IMR-90 (cell line): ENCODE results near the gene AHDC1. TPM values are rescaled to one million over a fixed set of nuclear protein-coding genes. Genes with fewer than 3 reads are reported as not detected.

Source experiments
- ATAC-seq: fragments of 200-7000 bp; cut with Tn5 transposase; 2 replicates; pipeline ENCODE4 v1.9.1; 2020; ENCODE audit warnings: low read depth, mild to moderate bottlenecking, moderate library complexity
- BruUV-seq: library from RNA; stranded (reverse); fragments of 400-500 nt; replicated peaks from 2 replicates; lab custom pipeline; 2021; lab: Mats Ljungman, UMichigan
- CTCF ChIA-PET: fragments of 300-600 bp; formaldehyde crosslinking; extraction: SDS; loops from one replicate; lab custom pipeline; 2021; ENCODE audit warnings: antibody characterized with exemption; lab: Yijun Ruan, JAX
- POLR2A ChIA-PET: fragments of 300-600 bp; sonication (Branson Sonifier 250); formaldehyde crosslinking; loops from one replicate; lab custom pipeline; 2022; ENCODE audit warnings: antibody characterized with exemption; ENCODE audit not compliant: unreplicated experiment; lab: Charles Lee
- DNase-seq: peaks from one replicate; pipeline ENCODE4 v3.0.0; 2013
- H2AFZ ChIP-seq: replicated peaks from 2 replicates; pipeline ENCODE3; 2013; ENCODE audit warnings: low read length, mild to moderate bottlenecking; ENCODE audit not compliant: poor library complexity
- H2AK5ac ChIP-seq: 2 replicates; pipeline ENCODE4 v1.6.1; 2013; ENCODE audit warnings: low read depth, low read length, inconsistent platforms
- H2AK9ac ChIP-seq: replicated peaks from 2 replicates; pipeline ENCODE3; 2013; ENCODE audit warnings: mild to moderate bottlenecking, low read depth, low read length, moderate library complexity; ENCODE audit not compliant: poor library complexity
- H2BK120ac ChIP-seq: 2 replicates; pipeline ENCODE4 v1.6.1; 2013; ENCODE audit warnings: low read depth, low read length, inconsistent platforms
- H2BK15ac ChIP-seq: 3 replicates; pipeline ENCODE4 v1.6.1; 2013; ENCODE audit warnings: low read depth, low read length, inconsistent platforms
- H2BK20ac ChIP-seq: 2 replicates; pipeline ENCODE4 v1.6.1; 2013; ENCODE audit warnings: low read depth, mild to moderate bottlenecking, inconsistent platforms, low read length, moderate library complexity
- H2BK5ac ChIP-seq: 2 replicates; pipeline ENCODE4 v1.6.1; 2013; ENCODE audit warnings: mild to moderate bottlenecking, low read depth, low read length, inconsistent platforms; ENCODE audit not compliant: poor library complexity, severe bottlenecking
- H3K14ac ChIP-seq: replicated peaks from 2 replicates; pipeline ENCODE4 v1.6.1; 2013; ENCODE audit warnings: low read depth, low read length, inconsistent platforms
- H3K18ac ChIP-seq: 2 replicates; pipeline ENCODE4 v1.6.1; 2013; ENCODE audit warnings: low read depth, low read length, control low read depth
- H3K23ac ChIP-seq: 2 replicates; pipeline ENCODE4 v1.6.1; 2013; ENCODE audit warnings: low read depth, low read length, inconsistent platforms
- H3K27ac ChIP-seq: 2 replicates; pipeline ENCODE4 v1.5.1; 2013; ENCODE audit warnings: mild to moderate bottlenecking, control low read depth, low read length; ENCODE audit not compliant: insufficient read depth
- H3K27me3 ChIP-seq: 2 replicates; pipeline ENCODE4 v1.6.1; 2013; ENCODE audit warnings: low read length; ENCODE audit not compliant: control insufficient read depth, insufficient read depth
- H3K36me3 ChIP-seq: 2 replicates; pipeline ENCODE4 v1.6.1; 2013; ENCODE audit warnings: low read length, mixed read lengths; ENCODE audit not compliant: control insufficient read depth, insufficient read depth
- H3K4ac ChIP-seq: 2 replicates; pipeline ENCODE4 v1.6.1; 2013; ENCODE audit warnings: low read depth, low read length, inconsistent platforms
- H3K4me1 ChIP-seq: 2 replicates; pipeline ENCODE4 v1.6.1; 2013; ENCODE audit warnings: low read length, mixed read lengths; ENCODE audit not compliant: control insufficient read depth, insufficient read depth
- H3K4me2 ChIP-seq: 2 replicates; pipeline ENCODE4 v1.6.1; 2013; ENCODE audit warnings: low read depth, mild to moderate bottlenecking, control low read depth, low read length, moderate library complexity
- H3K4me3 ChIP-seq: 2 replicates; pipeline ENCODE4 v1.5.1; 2013; ENCODE audit warnings: low read depth, mild to moderate bottlenecking, control low read depth, low read length, moderate library complexity; ENCODE audit not compliant: insufficient read depth
- H3K56ac ChIP-seq: 2 replicates; pipeline ENCODE4 v1.6.1; 2013; ENCODE audit warnings: low read length, inconsistent platforms; ENCODE audit not compliant: insufficient read depth; ENCODE audit errors: extremely low read depth
- H3K79me1 ChIP-seq, 2 experiments: 2 replicates each; pipeline ENCODE4 v1.6.1; 2013; ENCODE audit warnings: low read length in 2 of 2, inconsistent platforms in 1 of 2, low read depth in 1 of 2
- H3K9ac ChIP-seq: 2 replicates; pipeline ENCODE4 v1.6.1; 2013; ENCODE audit warnings: low read depth, low read length, control low read depth
- H3K9me1 ChIP-seq: 2 replicates; pipeline ENCODE4 v1.6.1; 2013; ENCODE audit warnings: low read length, inconsistent platforms; ENCODE audit not compliant: insufficient read depth
- H3K9me3 ChIP-seq: 2 replicates; pipeline ENCODE4 v1.6.1; 2013; ENCODE audit warnings: low read length; ENCODE audit not compliant: control insufficient read depth, insufficient read depth
- H4K20me1 ChIP-seq: 2 replicates; pipeline ENCODE4 v1.6.1; 2013; ENCODE audit warnings: low read length, inconsistent platforms; ENCODE audit not compliant: insufficient read depth
- H4K5ac ChIP-seq: 2 replicates; pipeline ENCODE4 v1.6.1; 2013; ENCODE audit warnings: mild to moderate bottlenecking, low read depth, low read length, control low read depth
- H4K8ac ChIP-seq, 2 experiments: 2 replicates each; pipeline ENCODE4 v1.6.1; 2013; ENCODE audit warnings: low read depth in 2 of 2, low read length in 2 of 2, control low read depth in 1 of 2, inconsistent platforms in 1 of 2
- H4K91ac ChIP-seq: 2 replicates; pipeline ENCODE4 v1.6.1; 2013; ENCODE audit warnings: low read depth, low read length, inconsistent platforms; ENCODE audit not compliant: insufficient read depth
- CEBPB ChIP-seq: IDR thresholded peaks from 2 replicates; pipeline ENCODE4 v1.6.1; 2012; ENCODE audit warnings: low read depth, low read length, improper control_type of control experiment
- CHD1 ChIP-seq: IDR thresholded peaks from 2 replicates; pipeline ENCODE4 v1.6.1; 2012; ENCODE audit warnings: low read depth, low read length, improper control_type of control experiment
- FOS ChIP-seq: fragments of 150-350 bp; IDR thresholded peaks from 2 replicates; pipeline ENCODE4 v1.6.1; 2016; ENCODE audit warnings: low read depth, low read length
- MAFK ChIP-seq: IDR thresholded peaks from 2 replicates; pipeline ENCODE4 v1.6.1; 2012; ENCODE audit warnings: low read depth, low read length, improper control_type of control experiment
- MAZ ChIP-seq: IDR thresholded peaks from 2 replicates; pipeline ENCODE4 v1.6.1; 2012; ENCODE audit warnings: low read depth, mild to moderate bottlenecking, low read length, improper control_type of control experiment, moderate library complexity, borderline replicate concordance
- NFE2L2 ChIP-seq: fragments of 150-350 bp; IDR thresholded peaks from 2 replicates; pipeline ENCODE4 v1.6.1; 2016; ENCODE audit warnings: low read depth, mild to moderate bottlenecking, low read length
- POLR2A ChIP-seq: IDR thresholded peaks from 2 replicates; pipeline ENCODE4 v1.6.1; 2012; ENCODE audit warnings: mild to moderate bottlenecking, low read depth, low read length
- RCOR1 ChIP-seq: IDR thresholded peaks from 2 replicates; pipeline ENCODE4 v1.6.1; 2012; ENCODE audit warnings: mild to moderate bottlenecking, low read length, improper control_type of control experiment; ENCODE audit not compliant: insufficient replicate concordance
- RFX5 ChIP-seq: IDR thresholded peaks from 2 replicates; pipeline ENCODE4 v1.8.0; 2012; ENCODE audit warnings: low read depth, mild to moderate bottlenecking, low read length, moderate library complexity
- WGBS, 2 experiments: methylation state at CpG; one replicate each; pipeline versions ENCODE4 v1.1.5 to v1.1.7; 2013; ENCODE audit warnings: missing lambda C conversion rate in 2 of 2; ENCODE audit not compliant: insufficient read length in 1 of 2; ENCODE audit errors: extremely low coverage in 2 of 2; 5-methylcytosine and 5-hydroxymethylcytosine counted together
- dilution Hi-C: fragments of 300-500 bp; cut with HindIII; formaldehyde crosslinking; loops from one replicate; pipeline ENCODE4 v1.14.3; 2018; ENCODE audit warnings: low sequenced_read_pairs; ENCODE audit not compliant: unreplicated experiment
- in situ Hi-C: fragments of 300-500 bp; cut with MboI; formaldehyde crosslinking; loops from 3 replicates; pipeline ENCODE4 v1.14.3; 2019; ENCODE audit warnings: low sequenced_read_pairs, inconsistent platforms, mixed read lengths
- intact Hi-C: fragments of 100-400 bp; cut with micrococcal nuclease; formaldehyde crosslinking; loops from 2 replicates; pipeline ENCODE4 v1.10.0; 2022
- polyA plus RNA-seq, 3 experiments: library from polyadenylated mRNA; depleted of rRNA; stranded (reverse); fragments of >200 nt; gene quantifications; 2 replicates each; pipeline ENCODE4 v1.2.3, GENCODE V29; 2012; ENCODE audit warnings: low replicate concordance in 1 of 3
- total RNA-seq: library from RNA; depleted of rRNA; stranded (reverse); fragments of >200 nt; gene quantifications from 2 replicates; pipeline ENCODE4 v1.2.3, GENCODE V29; 2012
- TF ChIP-seq, protein P1 (sequence below): conservative IDR thresholded peaks from 2 replicates; pipeline ENCODE4 v1.5.1; 2012; ENCODE audit warnings: mild to moderate bottlenecking, low read depth, low read length, improper control_type of control experiment
- TF ChIP-seq, protein P2 (sequence below): fragments of 150-350 bp; IDR thresholded peaks from 2 replicates; pipeline ENCODE4 v1.6.1; 2016; ENCODE audit warnings: low read depth, mild to moderate bottlenecking, low read length, moderate library complexity, borderline replicate concordance
- TF ChIP-seq, protein P3 (sequence below): fragments of 150-350 bp; IDR thresholded peaks from 2 replicates; pipeline ENCODE4 v1.6.1; 2017; ENCODE audit warnings: mild to moderate bottlenecking, antibody characterized with exemption, low read length, low read depth

Gene AHDC1
- total and polyA plus RNA-seq, 2 of the 4 experiments (the other 2 are of a cell fraction): 2.0 to 11.6 TPM

DNA sequence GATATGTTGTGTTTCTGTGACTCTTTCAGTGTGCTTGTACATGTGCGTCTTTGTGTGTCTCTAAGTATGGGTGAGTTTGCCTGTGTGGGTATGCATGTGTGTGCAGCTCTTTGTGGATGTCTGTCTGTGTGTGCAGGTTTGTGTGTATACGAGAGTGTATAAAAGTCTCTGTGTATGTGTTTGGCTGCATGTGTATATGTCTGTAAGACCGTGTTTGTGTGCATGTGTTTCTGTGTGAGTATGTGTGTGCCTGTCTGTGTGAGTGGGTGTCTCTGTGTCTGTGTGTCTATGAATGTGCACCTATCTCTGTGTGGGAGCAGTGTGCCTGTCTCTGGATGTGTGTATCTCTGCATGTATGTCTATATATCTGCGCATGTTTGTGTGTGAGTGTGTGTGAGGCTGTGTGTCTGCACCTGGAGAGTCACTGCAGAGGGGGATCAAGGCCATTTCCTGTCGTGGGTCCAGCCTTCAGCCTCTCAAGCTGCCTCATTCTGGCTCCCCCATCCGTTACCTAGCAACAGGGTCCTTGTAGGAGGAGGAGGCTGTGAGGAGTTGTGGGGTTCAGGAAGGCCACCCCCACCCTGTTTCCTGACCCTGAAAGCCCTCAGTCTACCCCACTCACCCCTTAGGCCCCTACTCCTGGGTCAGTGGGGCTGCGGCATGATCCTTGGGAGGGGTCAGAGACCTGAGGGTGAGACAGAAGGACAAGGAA, 20.7 kb upstream of the AHDC1 start:
- Histone ChIP-seq H4K5ac (no peak overlapping the region), H3K9ac (no peak overlapping the region), H3K9me3 (no peaks in the 10 kb centered on the region), H2AK5ac (no peak overlapping the region), H4K91ac (no peak overlapping the region), H2BK120ac (no peak overlapping the region), H3K36me3 (no peaks in the 10 kb centered on the region), H3K27ac (no peak overlapping the region), H2BK20ac (no peak overlapping the region), H2AK9ac (no peak overlapping the region), H3K4me1 (no peaks in the 10 kb centered on the region), H2BK5ac (no peak overlapping the region), H4K8ac (no peak overlapping the region), H3K27me3 (peaks cover 28% of the 10 kb centered on the region), H2AFZ (no peak overlapping the region), H3K4ac (no peak overlapping the region), H4K20me1 (no peaks in the 10 kb centered on the region), H3K23ac (no peak overlapping the region), H3K79me1 (no peaks in the 10 kb centered on the region), H3K4me3 (no peak overlapping the region), H3K18ac (no peak overlapping the region), H2BK15ac (no peak overlapping the region), H3K14ac (no peak overlapping the region), H3K56ac (no peak overlapping the region), H3K9me1 (no peaks in the 10 kb centered on the region; the same call in 1 of the 2 replicates), H3K4me2 (no peak overlapping the region)
- ATAC-seq (no peak), DNase-seq (no peak)
- CTCF ChIA-PET: no interaction called here
- TF ChIP-seq, protein P1, sequence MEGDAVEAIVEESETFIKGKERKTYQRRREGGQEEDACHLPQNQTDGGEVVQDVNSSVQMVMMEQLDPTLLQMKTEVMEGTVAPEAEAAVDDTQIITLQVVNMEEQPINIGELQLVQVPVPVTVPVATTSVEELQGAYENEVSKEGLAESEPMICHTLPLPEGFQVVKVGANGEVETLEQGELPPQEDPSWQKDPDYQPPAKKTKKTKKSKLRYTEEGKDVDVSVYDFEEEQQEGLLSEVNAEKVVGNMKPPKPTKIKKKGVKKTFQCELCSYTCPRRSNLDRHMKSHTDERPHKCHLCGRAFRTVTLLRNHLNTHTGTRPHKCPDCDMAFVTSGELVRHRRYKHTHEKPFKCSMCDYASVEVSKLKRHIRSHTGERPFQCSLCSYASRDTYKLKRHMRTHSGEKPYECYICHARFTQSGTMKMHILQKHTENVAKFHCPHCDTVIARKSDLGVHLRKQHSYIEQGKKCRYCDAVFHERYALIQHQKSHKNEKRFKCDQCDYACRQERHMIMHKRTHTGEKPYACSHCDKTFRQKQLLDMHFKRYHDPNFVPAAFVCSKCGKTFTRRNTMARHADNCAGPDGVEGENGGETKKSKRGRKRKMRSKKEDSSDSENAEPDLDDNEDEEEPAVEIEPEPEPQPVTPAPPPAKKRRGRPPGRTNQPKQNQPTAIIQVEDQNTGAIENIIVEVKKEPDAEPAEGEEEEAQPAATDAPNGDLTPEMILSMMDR: no peak
- TF ChIP-seq, protein P2, sequence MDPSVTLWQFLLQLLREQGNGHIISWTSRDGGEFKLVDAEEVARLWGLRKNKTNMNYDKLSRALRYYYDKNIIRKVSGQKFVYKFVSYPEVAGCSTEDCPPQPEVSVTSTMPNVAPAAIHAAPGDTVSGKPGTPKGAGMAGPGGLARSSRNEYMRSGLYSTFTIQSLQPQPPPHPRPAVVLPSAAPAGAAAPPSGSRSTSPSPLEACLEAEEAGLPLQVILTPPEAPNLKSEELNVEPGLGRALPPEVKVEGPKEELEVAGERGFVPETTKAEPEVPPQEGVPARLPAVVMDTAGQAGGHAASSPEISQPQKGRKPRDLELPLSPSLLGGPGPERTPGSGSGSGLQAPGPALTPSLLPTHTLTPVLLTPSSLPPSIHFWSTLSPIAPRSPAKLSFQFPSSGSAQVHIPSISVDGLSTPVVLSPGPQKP: no peak
- TF ChIP-seq FOS (no peak), MAZ (no peak), MAFK (no peak), CHD1 (no peak), POLR2A (no peak), CEBPB (no peak), RCOR1 (no peak), NFE2L2 (no peak), RFX5 (no peak)
- TF ChIP-seq, protein P3, sequence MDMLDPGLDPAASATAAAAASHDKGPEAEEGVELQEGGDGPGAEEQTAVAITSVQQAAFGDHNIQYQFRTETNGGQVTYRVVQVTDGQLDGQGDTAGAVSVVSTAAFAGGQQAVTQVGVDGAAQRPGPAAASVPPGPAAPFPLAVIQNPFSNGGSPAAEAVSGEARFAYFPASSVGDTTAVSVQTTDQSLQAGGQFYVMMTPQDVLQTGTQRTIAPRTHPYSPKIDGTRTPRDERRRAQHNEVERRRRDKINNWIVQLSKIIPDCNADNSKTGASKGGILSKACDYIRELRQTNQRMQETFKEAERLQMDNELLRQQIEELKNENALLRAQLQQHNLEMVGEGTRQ: no peak
- 25% methylated on average over 2 of the region's 7 CpGs; no CpG with 5 or more reads in 1 of the 2 experiments for WGBS, 2 experiments
- dilution Hi-C loops: no loop called here
- no TSS peak for BruUV-seq
- POLR2A ChIA-PET: no interaction called here
- in situ Hi-C loops: no loop called here
- intact Hi-C loops: no loop called here
